ENCODE measurements around the gene CD1D. TPM values are rescaled to one million over a fixed set of nuclear protein-coding genes. Genes with fewer than 3 reads are reported as not detected.
"Not testable (repeated sequence)": the region's sequence is repeated elsewhere in the genome, so short reads cannot be mapped to it uniquely, and the experiment has no call there.

CD1D gene
- total RNA-seq, 1 experiment from 2014 or later, result not detected

DNA sequence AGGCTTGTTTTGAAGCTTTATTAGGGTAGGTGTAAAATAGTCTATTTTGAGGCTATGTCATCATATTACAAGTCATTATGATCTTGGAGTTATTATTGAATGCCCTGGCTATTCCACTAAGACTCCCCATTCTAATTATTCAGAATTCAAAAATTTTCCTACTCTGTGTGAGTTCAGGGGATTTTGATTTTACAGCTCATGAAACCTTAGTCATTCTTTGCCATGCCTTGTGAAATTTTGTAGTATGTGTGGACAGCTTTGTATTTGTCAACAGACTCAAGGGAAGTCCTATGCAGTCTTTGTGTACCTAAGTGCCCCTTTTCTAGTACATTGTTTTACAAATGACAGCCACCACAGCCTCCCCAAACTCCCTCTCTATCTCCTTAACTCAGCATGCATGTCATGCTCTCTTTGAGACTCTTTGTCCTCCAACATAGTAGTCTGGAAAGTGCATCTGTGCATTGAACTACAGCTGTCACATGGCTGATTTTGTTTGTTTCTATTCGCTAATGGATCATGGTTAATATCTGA is 28.0 kb downstream of the CD1D start:
- TF ChIP-seq POLR2AphosphoS5 (IDR thresholded peaks at IDR 0.05; ENCODE audit: low read depth, low read length), result no peak
- TF ChIP-seq, protein P1, sequence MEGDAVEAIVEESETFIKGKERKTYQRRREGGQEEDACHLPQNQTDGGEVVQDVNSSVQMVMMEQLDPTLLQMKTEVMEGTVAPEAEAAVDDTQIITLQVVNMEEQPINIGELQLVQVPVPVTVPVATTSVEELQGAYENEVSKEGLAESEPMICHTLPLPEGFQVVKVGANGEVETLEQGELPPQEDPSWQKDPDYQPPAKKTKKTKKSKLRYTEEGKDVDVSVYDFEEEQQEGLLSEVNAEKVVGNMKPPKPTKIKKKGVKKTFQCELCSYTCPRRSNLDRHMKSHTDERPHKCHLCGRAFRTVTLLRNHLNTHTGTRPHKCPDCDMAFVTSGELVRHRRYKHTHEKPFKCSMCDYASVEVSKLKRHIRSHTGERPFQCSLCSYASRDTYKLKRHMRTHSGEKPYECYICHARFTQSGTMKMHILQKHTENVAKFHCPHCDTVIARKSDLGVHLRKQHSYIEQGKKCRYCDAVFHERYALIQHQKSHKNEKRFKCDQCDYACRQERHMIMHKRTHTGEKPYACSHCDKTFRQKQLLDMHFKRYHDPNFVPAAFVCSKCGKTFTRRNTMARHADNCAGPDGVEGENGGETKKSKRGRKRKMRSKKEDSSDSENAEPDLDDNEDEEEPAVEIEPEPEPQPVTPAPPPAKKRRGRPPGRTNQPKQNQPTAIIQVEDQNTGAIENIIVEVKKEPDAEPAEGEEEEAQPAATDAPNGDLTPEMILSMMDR (IDR thresholded peaks at IDR 0.05), result no peak
- TF ChIP-seq TCF7L2 (IDR thresholded peaks at IDR 0.05; ENCODE audit: low read depth, low read length), result no peak
- no peak for TF ChIP-seq SIN3A (IDR thresholded peaks at IDR 0.05; ENCODE audit: borderline replicate concordance, insufficient read depth, low read depth, low read length)
- TF ChIP-seq, protein P2, sequence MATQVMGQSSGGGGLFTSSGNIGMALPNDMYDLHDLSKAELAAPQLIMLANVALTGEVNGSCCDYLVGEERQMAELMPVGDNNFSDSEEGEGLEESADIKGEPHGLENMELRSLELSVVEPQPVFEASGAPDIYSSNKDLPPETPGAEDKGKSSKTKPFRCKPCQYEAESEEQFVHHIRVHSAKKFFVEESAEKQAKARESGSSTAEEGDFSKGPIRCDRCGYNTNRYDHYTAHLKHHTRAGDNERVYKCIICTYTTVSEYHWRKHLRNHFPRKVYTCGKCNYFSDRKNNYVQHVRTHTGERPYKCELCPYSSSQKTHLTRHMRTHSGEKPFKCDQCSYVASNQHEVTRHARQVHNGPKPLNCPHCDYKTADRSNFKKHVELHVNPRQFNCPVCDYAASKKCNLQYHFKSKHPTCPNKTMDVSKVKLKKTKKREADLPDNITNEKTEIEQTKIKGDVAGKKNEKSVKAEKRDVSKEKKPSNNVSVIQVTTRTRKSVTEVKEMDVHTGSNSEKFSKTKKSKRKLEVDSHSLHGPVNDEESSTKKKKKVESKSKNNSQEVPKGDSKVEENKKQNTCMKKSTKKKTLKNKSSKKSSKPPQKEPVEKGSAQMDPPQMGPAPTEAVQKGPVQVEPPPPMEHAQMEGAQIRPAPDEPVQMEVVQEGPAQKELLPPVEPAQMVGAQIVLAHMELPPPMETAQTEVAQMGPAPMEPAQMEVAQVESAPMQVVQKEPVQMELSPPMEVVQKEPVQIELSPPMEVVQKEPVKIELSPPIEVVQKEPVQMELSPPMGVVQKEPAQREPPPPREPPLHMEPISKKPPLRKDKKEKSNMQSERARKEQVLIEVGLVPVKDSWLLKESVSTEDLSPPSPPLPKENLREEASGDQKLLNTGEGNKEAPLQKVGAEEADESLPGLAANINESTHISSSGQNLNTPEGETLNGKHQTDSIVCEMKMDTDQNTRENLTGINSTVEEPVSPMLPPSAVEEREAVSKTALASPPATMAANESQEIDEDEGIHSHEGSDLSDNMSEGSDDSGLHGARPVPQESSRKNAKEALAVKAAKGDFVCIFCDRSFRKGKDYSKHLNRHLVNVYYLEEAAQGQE (IDR thresholded peaks at IDR 0.05; ENCODE audit: insufficient read depth in 1 of 2, low read depth in 2 of 2, low read length in 1 of 2), result no peak
- Histone ChIP-seq H3K36me3 (ENCODE audit: control insufficient read depth, insufficient read depth, low read length) (no peaks in the 10 kb centered on the region), H3K4me1 (ENCODE audit: control insufficient read depth, insufficient read depth, low read length) (no peaks in the 10 kb centered on the region; the same call in 1 of the 2 replicates), H3K9me3 (ENCODE audit: control insufficient read depth, insufficient read depth, low read depth, low read length) (no peaks in the 10 kb centered on the region), H3K4me3 (ENCODE audit: low read depth in 2 of 2, low read length in 2 of 2) (no peak overlapping the region), H3K27me3 (ENCODE audit: control insufficient read depth, insufficient read depth, low read length) (no peaks in the 10 kb centered on the region; the same call in 1 of the 2 replicates), H3K27ac (ENCODE audit: low read length) (no peak overlapping the region)
- intact Hi-C loops (cut with micrococcal nuclease; ENCODE audit: unreplicated experiment) (loop anchor here (5.0 to 10.0 kb wide), 2 partner anchors 116 to 864 kb away; no protein-coding TSS in a partner anchor), in situ Hi-C loops (cut with HindIII; ENCODE audit: low pct_unique_long_range_greater_than_20kb, low sequenced_read_pairs) (no loop called here)
- ATAC-seq (no peak), DNase-seq (ENCODE audit: low read depth, low spot score) (no peak)
- BruUV-seq (replicated peaks), result no TSS peak
- POLR2A ChIA-PET, result no interaction called here
- CTCF ChIA-PET, result interaction anchor here (0.7 kb wide), 1 partner anchor 111 kb away, joined by 7 read pairs; no protein-coding TSS in a partner anchor

DNA sequence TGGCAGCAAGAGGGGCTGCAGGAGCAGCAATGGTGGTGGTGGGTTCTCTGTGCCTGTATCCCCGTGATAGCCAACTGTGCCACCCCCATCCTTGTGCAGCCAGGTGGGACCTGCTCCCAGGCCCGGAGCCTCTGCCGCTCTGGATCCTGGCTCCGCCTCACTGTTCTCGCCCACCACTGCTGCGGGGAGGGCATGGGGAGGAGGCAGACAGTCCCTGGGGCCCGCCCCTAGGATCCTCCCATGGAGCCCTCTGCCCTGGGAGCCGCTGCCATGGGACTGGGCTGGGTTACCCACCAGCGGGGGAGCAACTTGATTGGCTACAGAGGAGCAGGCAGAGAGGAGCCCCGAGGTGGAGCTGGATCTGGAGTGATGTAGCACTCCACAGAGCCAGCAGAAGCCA is 31.6 kb downstream of the CD1D start:
- Histone ChIP-seq H3K27me3 (ENCODE audit: control insufficient read depth, insufficient read depth, low read length) (no peaks in the 10 kb centered on the region; the same call in 1 of the 2 replicates), H3K4me3 (ENCODE audit: low read depth in 2 of 2, low read length in 2 of 2) (no peak overlapping the region), H3K4me1 (ENCODE audit: control insufficient read depth, insufficient read depth, low read length) (no peaks in the 10 kb centered on the region), H3K27ac (ENCODE audit: low read length) (no peak overlapping the region), H3K36me3 (ENCODE audit: control insufficient read depth, insufficient read depth, low read length) (no peaks in the 10 kb centered on the region), H3K9me3 (ENCODE audit: control insufficient read depth, insufficient read depth, low read depth, low read length) (no peaks in the 10 kb centered on the region)
- TF ChIP-seq TCF7L2 (IDR thresholded peaks at IDR 0.05; ENCODE audit: low read depth, low read length) (no peak), POLR2AphosphoS5 (IDR thresholded peaks at IDR 0.05; ENCODE audit: low read depth, low read length) (no peak), SIN3A (IDR thresholded peaks at IDR 0.05; ENCODE audit: borderline replicate concordance, insufficient read depth, low read depth, low read length) (no peak)
- TF ChIP-seq, protein P2 (IDR thresholded peaks at IDR 0.05; ENCODE audit: insufficient read depth in 1 of 2, low read depth in 2 of 2, low read length in 1 of 2), result no peak
- TF ChIP-seq, protein P1 (IDR thresholded peaks at IDR 0.05), result no peak
- POLR2A ChIA-PET, result no interaction called here
- intact Hi-C loops (cut with micrococcal nuclease; ENCODE audit: unreplicated experiment), result no loop called here
- CTCF ChIA-PET, result no interaction called here
- BruUV-seq (replicated peaks), result no TSS peak
- in situ Hi-C loops (cut with HindIII; ENCODE audit: low pct_unique_long_range_greater_than_20kb, low sequenced_read_pairs), result no loop called here
- ATAC-seq (no peak), DNase-seq (ENCODE audit: low read depth, low spot score) (no peak)

DNA sequence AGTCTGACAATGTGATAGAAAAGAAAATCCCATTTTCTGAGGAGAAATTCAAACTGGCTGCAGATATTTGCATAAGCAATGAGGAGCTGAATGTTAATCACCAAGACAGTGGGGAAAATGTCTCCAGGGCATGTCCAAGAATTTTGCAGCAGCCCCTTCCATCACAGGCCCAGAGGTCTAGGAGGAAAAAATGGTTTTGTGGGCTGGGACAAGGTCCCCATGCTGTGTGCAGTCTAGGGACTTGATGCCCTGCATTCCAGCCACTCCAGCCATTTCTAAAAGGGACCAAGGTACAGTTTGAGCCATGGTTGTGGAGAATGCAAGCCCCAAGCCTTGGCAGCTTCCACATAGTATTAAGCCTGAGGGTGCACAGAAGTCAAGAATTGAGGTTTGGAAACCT is 42.8 kb downstream of the CD1D start:
- H3K27ac ChIP-seq (ENCODE audit: low read length); H3K27me3 ChIP-seq (ENCODE audit: control insufficient read depth, insufficient read depth, low read length); intact Hi-C loops (cut with micrococcal nuclease; ENCODE audit: unreplicated experiment); H3K9me3 ChIP-seq (ENCODE audit: control insufficient read depth, insufficient read depth, low read depth, low read length); CTCF ChIA-PET; H3K4me3 ChIP-seq (ENCODE audit: low read depth in 2 of 2, low read length in 2 of 2); POLR2A ChIA-PET; DNase-seq (ENCODE audit: low read depth, low spot score); in situ Hi-C loops (cut with HindIII; ENCODE audit: low pct_unique_long_range_greater_than_20kb, low sequenced_read_pairs); BruUV-seq (replicated peaks); H3K36me3 ChIP-seq (ENCODE audit: control insufficient read depth, insufficient read depth, low read length); ATAC-seq; H3K4me1 ChIP-seq (ENCODE audit: control insufficient read depth, insufficient read depth, low read length): not testable (repeated sequence)
